MM.1S (cell line): ENCODE measurements around the gene RTN4RL1.

Experiments
- CTCF ChIP-seq: fragments of 300-600 bp; sonication (generic); IDR thresholded peaks from 2 replicates; pipeline ENCODE4 v1.5.1; 2016; ENCODE audit warnings: antibody characterized with exemption, low read length, mixed read lengths
- EZH2 ChIP-seq: fragments of 300-600 bp; sonication (generic); optimal IDR thresholded peaks from 2 replicates; pipeline ENCODE3; 2017; ENCODE audit warnings: low read depth, mild to moderate bottlenecking, antibody characterized with exemption, low read length, mixed read lengths
- EZH2phosphoT487 ChIP-seq: fragments of 300-600 bp; sonication (generic); IDR thresholded peaks from 2 replicates; pipeline ENCODE4 v1.6.1; 2018; ENCODE audit warnings: antibody characterized with exemption, low read length

GRCh38 chr17:2017274-2017941 lies 7.7 kb downstream of the RTN4RL1 start:
- TF ChIP-seq EZH2, result no peak
- TF ChIP-seq EZH2phosphoT487, result no peak
- TF ChIP-seq CTCF, result no peak
